ENCODE data around the gene GLIS2. TPM values are rescaled to one million over a fixed set of nuclear protein-coding genes. Genes with fewer than 3 reads are reported as not detected.

Gene GLIS2
- total RNA-seq, 1 experiment from 2014 or later, result 13.1 TPM

- H3K4me1 ChIP-seq, result no peaks in the 10 kb centered on the region
- no peak for DNase-seq
- H3K36me3 ChIP-seq (ENCODE audit: control insufficient read depth, insufficient read depth, low read length), result peaks cover 1% of the 10 kb centered on the region; the same call in 1 of the 2 replicates
- H3K27ac Mint-ChIP-seq (ENCODE audit: unreplicated experiment), result no peak overlapping the region
- intact Hi-C loops (cut with micrococcal nuclease; ENCODE audit: unreplicated experiment), result no loop called here
- POLR2A ChIA-PET, result no interaction called here
- no peaks in the 10 kb centered on the region for H3K4me1 Mint-ChIP-seq (ENCODE audit: low read depth, unreplicated experiment)
- H3K4me3 Mint-ChIP-seq (ENCODE audit: unreplicated experiment), result no peak overlapping the region
- no TSS peak for BruUV-seq (replicated peaks)
- no peak for TF ChIP-seq CTCF (IDR thresholded peaks at IDR 0.05; ENCODE audit: insufficient read depth in 1 of 2, low read depth in 1 of 2, low read length in 1 of 2, severe bottlenecking in 1 of 2, unreplicated experiment in 1 of 2)
- no peaks in the 10 kb centered on the region for H3K9me3 Mint-ChIP-seq (ENCODE audit: unreplicated experiment)
- no peaks in the 10 kb centered on the region for H3K27me3 Mint-ChIP-seq (ENCODE audit: insufficient read depth, unreplicated experiment)
- no peak overlapping the region for H3K4me3 ChIP-seq (ENCODE audit: low read depth, low read length)
- no peaks in the 10 kb centered on the region for H3K27me3 ChIP-seq (replicated peaks; ENCODE audit: control insufficient read depth, insufficient read depth, low read length)
- H3K36me3 Mint-ChIP-seq (ENCODE audit: insufficient read depth, unreplicated experiment), result peaks cover 39% of the 10 kb centered on the region
- CTCF ChIA-PET, result no interaction called here
- H3K9me3 ChIP-seq, result no peaks in the 10 kb centered on the region
Measured at GRCh38 chr16:4336701-4337539, 21.1 kb downstream of the GLIS2 start.

GRCh38 chr16:4337540-4338088 lies 21.7 kb downstream of the GLIS2 start:
- no peaks in the 10 kb centered on the region for H3K27me3 Mint-ChIP-seq (ENCODE audit: insufficient read depth, unreplicated experiment)
- Histone ChIP-seq H3K36me3 (ENCODE audit: control insufficient read depth, insufficient read depth, low read length) (peaks cover 1% of the 10 kb centered on the region; the same call in 1 of the 2 replicates), H3K27me3 (replicated peaks; ENCODE audit: control insufficient read depth, insufficient read depth, low read length) (no peaks in the 10 kb centered on the region), H3K4me3 (ENCODE audit: low read depth, low read length) (no peak overlapping the region), H3K9me3 (no peaks in the 10 kb centered on the region), H3K4me1 (no peaks in the 10 kb centered on the region)
- no peaks in the 10 kb centered on the region for H3K9me3 Mint-ChIP-seq (ENCODE audit: unreplicated experiment)
- ChIA-PET CTCF (no interaction called here), POLR2A (no interaction called here)
- H3K4me3 Mint-ChIP-seq (ENCODE audit: unreplicated experiment), result no peak overlapping the region
- peaks cover 39% of the 10 kb centered on the region for H3K36me3 Mint-ChIP-seq (ENCODE audit: insufficient read depth, unreplicated experiment)
- intact Hi-C loops (cut with micrococcal nuclease; ENCODE audit: unreplicated experiment), result no loop called here
- H3K4me1 Mint-ChIP-seq (ENCODE audit: low read depth, unreplicated experiment), result no peaks in the 10 kb centered on the region
- no TSS peak for BruUV-seq (replicated peaks)
- no peak overlapping the region for H3K27ac Mint-ChIP-seq (ENCODE audit: unreplicated experiment)
- no peak for DNase-seq
- no peak for TF ChIP-seq CTCF (IDR thresholded peaks at IDR 0.05; ENCODE audit: insufficient read depth in 1 of 2, low read depth in 1 of 2, low read length in 1 of 2, severe bottlenecking in 1 of 2, unreplicated experiment in 1 of 2)

DNA sequence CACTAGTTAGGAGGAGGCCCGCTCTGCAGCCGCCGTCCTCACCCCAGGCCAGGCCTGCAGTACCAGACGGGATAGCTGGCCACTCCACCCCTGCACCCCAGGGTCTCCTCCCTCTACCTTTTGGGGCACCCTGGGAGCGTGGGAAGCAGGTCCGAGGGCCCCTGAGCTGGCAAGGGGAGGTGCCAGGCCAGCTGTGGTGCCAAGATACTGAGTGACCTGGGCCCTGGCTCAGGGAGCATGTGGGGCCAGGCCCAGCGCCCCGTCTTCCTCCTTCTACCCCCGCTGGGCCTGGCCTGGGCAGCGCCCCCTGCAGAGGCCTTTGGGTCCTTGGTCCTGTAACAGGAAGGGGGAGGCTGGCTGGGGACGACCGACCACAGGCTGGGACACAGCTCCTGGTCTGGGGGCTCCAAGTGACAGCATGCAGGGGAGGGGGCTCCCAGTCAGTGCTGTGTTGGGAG lies 22.3 kb downstream of the GLIS2 start:
- no peak for DNase-seq
- intact Hi-C loops (cut with micrococcal nuclease; ENCODE audit: unreplicated experiment), result no loop called here
- Histone ChIP-seq H3K9me3 (no peaks in the 10 kb centered on the region), H3K36me3 (ENCODE audit: control insufficient read depth, insufficient read depth, low read length) (peaks cover 1% of the 10 kb centered on the region; the same call in 1 of the 2 replicates), H3K4me1 (no peaks in the 10 kb centered on the region), H3K4me3 (ENCODE audit: low read depth, low read length) (no peak overlapping the region), H3K27me3 (replicated peaks; ENCODE audit: control insufficient read depth, insufficient read depth, low read length) (no peaks in the 10 kb centered on the region)
- Mint-ChIP-seq H3K4me1 (ENCODE audit: low read depth, unreplicated experiment) (no peaks in the 10 kb centered on the region), H3K27ac (ENCODE audit: unreplicated experiment) (no peak overlapping the region), H3K36me3 (ENCODE audit: insufficient read depth, unreplicated experiment) (peaks cover 39% of the 10 kb centered on the region), H3K9me3 (ENCODE audit: unreplicated experiment) (no peaks in the 10 kb centered on the region), H3K4me3 (ENCODE audit: unreplicated experiment) (no peak overlapping the region), H3K27me3 (ENCODE audit: insufficient read depth, unreplicated experiment) (no peaks in the 10 kb centered on the region)
- ChIA-PET POLR2A (no interaction called here), CTCF (no interaction called here)
- BruUV-seq (replicated peaks), result no TSS peak
- TF ChIP-seq CTCF (IDR thresholded peaks at IDR 0.05; ENCODE audit: insufficient read depth in 1 of 2, low read depth in 1 of 2, low read length in 1 of 2, severe bottlenecking in 1 of 2, unreplicated experiment in 1 of 2), result no peak

All from Caco-2 (cell line).